ENCODE measurements around the gene ALK.

ALK gene

DNA sequence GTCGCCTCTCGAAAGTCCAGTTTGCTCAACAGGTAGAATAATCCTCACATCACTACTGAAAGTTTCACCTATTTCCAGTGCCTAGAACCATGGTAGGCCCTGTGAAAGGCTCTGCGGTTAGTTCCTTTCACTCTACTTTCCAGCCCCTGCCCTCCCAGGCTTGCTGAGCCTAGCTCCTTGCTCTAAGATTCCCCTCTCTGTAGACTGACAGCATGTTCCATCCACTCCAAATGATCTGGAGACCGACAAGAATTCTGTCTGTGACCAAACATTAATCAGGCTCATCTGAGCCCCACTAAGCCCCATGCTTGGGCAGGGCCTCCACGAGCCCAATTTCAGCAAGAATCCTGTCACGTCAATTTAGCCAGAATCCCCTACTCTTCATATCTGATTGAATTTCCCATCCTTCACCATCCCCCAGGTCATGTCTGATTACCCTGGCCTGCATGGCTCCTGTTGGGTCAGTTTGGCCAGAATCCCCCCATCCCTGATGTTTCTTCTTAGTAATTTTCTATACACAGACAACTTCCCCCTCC lies 307.0 kb downstream of the ALK start:
- no peak for DNase-seq (ENCODE audit: extremely low read depth in 1 of 2, low read depth in 1 of 2)

- DNase-seq (ENCODE audit: extremely low read depth in 1 of 2, low read depth in 1 of 2) = no peak
Measured at GRCh38 chr2:29613792-29614266, 307.6 kb downstream of the ALK start.

- no peak for DNase-seq (ENCODE audit: extremely low read depth in 1 of 2, low read depth in 1 of 2)
Measured at GRCh38 chr2:29613067-29613466, 308.3 kb downstream of the ALK start.

- DNase-seq (ENCODE audit: extremely low read depth in 1 of 2, low read depth in 1 of 2) = no peak
Measured at GRCh38 chr2:29612568-29612967, 308.8 kb downstream of the ALK start.

DNA sequence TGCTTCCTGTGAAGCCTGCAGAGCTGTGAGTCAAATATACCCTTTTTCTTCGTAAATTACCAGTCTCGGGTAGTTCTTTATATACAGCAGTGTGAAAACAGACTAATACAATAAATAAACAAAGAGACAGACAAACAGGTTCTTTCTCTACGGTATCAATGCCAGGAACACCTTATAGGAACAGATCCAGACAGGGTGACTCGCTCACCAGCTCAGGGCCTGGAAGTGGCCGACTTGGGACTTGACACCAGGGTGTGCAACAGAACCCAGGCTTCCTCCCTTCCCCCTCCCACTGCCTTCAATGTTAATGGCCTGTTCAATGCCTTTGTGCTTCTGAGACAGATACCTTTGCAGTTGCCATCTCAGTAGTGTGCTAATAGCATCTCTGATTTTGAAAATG lies 309.5 kb downstream of the ALK start:
- DNase-seq (ENCODE audit: extremely low read depth in 1 of 2, low read depth in 1 of 2) = no peak

DNA sequence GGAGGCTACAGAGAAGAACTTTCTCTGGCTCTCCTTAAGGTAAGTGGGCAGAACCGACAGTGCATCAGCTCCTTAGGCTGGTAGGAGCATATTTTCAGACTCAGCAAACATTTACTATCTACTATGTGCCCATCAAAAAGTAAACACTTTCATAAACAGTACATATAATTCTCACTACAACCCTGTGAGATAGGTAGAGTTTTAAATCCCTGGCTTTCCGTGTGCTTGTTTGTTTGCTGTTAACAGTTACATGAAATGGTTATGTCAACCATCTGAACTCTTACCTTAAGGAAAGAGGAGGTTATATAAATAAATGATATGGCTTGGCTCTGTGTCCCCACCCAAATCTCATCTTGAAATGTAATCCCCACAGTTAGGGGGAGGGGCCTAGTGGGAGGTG lies 310.1 kb downstream of the ALK start:
- no peak for DNase-seq (ENCODE audit: extremely low read depth in 1 of 2, low read depth in 1 of 2)

- no peak for DNase-seq (ENCODE audit: extremely low read depth in 1 of 2, low read depth in 1 of 2)
Measured at GRCh38 chr2:29610569-29610968, 310.8 kb downstream of the ALK start.

DNA sequence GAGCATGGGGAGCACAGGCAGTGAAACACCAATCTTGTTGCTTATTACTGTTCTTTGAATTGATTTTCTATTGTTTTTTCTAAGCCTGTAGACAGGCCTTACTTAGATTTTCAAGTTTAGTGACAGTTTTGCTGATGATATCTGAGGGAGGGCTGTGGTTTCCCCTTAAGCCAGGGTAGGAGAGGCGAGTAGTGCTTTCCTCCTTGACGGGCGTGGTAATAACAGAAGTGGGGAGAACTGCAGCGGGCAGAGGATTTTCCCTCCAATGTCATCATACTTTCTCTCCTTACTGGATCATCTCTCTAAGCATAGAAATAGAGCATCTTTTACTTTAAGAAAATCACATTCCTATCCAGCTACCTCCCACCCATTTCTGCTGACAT lies 314.4 kb downstream of the ALK start:
- no peak for DNase-seq (ENCODE audit: extremely low read depth in 1 of 2, low read depth in 1 of 2)

GRCh38 chr2:29606104-29607037 lies 315.0 kb downstream of the ALK start:
- DNase-seq (ENCODE audit: extremely low read depth in 1 of 2, low read depth in 1 of 2) = no peak

DNA sequence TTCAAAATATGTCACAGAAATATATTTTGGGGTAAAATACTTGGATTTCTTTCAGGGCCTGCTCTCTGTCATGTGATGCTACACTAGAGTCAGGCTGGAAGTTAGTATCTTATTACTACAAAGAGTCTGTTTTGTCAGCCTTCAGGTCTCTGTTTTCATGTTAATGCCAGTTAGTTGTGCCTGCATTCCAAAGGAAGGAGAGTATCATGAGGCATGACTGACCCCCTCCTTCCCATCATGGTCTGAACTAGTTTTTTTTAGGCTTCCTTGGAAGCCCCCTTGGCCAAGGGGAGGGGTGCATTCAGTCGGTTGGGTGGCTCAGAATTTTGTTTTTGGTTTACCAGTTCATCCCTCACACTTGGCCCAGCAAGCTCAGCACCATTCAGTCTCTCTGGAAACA lies 318.0 kb downstream of the ALK start:
- DNase-seq (ENCODE audit: extremely low read depth in 1 of 2, low read depth in 1 of 2) = no peak

DNA sequence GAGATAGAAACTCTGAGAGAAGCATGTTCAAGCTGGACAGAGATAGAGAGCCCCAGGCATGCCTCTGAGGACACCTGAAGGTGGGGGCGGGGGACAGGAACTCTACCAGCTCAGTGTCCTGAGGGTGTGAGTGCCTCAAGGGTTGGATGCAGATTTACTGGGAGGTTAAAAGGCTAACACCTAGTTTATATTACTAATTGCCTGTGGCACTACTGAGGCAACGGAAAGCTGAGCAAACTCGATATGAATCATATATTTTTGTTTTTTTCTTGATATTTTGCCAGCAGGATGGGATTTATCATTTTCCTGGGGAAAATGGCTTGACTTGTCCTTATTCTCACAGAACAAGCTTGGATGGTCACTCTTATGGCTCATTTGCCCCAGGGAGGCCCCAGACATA lies 319.5 kb downstream of the ALK start:
- DNase-seq (ENCODE audit: extremely low read depth in 1 of 2, low read depth in 1 of 2) = no peak

DNA sequence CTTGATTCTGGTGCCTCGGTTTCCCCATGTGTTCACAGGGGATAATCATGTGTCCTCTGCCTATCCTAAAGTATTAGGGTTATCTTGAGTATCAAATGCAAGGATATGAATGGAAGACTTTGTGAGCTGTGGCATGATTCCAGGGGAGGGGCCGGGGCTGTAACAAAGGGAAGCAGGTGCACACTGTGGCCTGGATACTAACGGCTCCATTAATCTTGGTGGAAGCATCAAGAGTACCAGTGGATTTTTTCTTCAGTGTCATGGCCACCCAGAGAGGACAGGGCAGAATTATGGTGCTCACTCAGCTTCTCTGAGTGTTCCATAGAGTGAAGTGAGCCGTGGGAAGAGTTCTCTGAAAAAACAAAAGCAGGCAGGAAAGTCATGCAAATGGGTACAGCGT lies 320.1 kb downstream of the ALK start:
- DNase-seq (ENCODE audit: extremely low read depth in 1 of 2, low read depth in 1 of 2) = no peak

DNA sequence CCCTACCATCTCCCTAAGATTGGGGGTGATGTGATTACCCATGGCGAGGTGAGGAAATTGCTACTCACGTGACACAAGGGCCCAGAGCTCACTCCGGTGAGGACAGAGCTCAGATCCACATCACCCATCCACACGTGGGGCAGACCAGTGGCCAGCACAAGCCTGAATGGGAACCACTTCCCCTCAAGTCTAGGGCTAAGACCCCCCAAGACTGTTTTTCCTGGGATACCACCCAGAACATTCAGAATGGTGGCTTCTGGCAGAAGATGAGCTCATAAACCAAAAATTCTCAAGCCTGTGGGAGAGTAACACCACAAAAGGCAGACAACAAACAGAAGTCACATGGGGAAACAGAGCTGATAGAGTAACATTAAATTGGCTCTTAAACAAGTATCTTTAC lies 321.4 kb downstream of the ALK start:
- no peak for DNase-seq (ENCODE audit: extremely low read depth in 1 of 2, low read depth in 1 of 2)

DNA sequence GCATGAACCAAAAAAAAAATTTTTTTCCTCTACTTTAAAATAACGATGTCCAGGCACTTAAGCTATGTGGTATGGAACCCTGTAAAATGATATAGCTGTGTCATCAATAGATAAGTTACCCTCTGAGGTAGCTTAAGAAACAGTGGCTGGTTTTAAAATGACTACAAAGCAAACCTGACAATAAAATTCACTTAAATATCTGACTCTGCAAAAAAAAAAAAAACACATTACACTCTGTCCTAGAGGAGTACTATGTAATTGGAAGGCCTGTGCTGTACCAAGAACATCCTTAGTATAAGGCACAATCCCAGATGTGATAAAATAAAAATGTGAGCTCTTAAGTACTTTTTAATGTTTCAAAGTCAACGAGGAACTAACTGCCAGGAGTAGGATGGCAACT lies 322.4 kb downstream of the ALK start:
- DNase-seq (ENCODE audit: extremely low read depth in 1 of 2, low read depth in 1 of 2) = no peak

DNA sequence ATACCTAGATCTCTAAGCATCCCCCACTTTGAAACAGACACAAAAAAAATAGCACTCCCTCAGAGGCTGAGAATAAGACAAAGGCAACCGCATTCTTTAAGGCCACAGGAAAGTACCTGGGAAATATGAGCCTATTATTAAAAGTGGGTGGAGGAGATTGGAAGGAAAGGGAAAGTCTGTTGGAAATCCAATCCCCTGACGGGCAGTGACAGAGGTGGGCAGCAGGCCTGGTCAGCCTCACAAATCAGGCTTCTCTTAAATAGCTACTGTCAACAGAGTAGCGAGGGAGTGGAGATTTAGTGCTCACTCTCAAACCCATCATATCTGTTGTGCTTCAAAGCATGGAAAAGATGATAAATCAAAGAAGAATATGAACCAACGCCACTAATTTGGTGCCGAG lies 324.4 kb downstream of the ALK start:
- no peak for DNase-seq (ENCODE audit: extremely low read depth in 1 of 2, low read depth in 1 of 2)

- no peak for DNase-seq (ENCODE audit: extremely low read depth in 1 of 2, low read depth in 1 of 2)
Measured at GRCh38 chr2:29596584-29596983, 324.8 kb downstream of the ALK start.

GRCh38 chr2:29591600-29591999 lies 329.8 kb downstream of the ALK start:
- no peak for DNase-seq (ENCODE audit: extremely low read depth in 1 of 2, low read depth in 1 of 2)

DNA sequence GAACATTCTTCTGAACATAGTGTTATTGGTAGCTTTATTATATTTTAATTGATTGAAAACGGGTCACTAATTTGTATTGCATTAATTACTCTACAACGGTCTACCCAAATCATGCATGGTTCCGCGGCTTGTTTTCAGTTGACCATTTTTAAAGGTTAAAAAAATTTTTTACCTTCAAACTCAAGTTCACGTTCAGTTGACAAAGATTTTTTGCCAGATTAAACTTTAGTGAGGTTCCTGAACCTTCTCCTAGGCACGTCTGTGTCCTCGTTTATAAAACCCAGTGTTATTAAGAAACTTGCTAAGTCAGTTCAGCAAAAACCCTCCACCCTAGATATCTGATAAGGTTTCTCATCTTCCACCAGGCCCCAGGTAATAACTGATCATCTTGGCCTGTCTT lies 331.2 kb downstream of the ALK start:
- no peak for DNase-seq (ENCODE audit: extremely low read depth in 1 of 2, low read depth in 1 of 2)

- no peak for DNase-seq (ENCODE audit: extremely low read depth in 1 of 2, low read depth in 1 of 2)
Measured at GRCh38 chr2:29589440-29590103, 331.8 kb downstream of the ALK start.

DNA sequence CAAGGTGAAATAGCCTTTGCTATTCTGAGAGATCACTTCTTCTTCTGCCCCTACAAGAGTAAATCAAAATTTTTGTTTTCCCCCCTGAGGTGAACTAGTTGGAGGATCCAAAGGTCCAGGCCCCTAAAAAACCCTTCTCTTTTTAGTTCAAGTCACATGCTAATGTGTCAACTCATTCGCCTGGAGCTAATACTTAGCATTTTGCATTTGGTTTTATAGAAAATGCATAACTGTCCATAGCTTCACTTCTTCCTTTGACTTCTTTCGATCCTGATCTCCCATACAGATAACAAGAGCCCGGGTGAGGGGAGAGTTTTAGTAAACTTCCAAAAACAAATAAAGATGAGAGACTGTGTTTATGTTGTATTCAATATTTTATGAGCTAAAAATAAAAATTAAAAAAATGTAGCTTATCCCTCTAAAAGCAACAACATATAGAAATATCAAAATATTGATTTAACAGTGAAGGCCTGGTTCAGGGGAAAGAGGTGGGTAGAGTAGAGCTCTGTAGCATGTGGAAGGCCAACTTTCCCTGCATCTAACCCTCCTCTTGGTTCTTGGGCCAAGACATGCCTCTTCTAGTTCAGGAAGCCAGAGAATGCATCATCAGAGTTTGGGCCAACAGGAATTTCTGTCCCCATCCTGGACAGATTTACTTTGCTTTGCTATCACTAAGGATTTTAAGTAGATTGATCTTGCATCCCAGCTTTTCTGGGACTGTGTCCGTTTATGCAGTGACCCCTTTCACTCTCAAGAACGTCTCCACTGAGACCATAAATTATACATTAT lies 333.8 kb downstream of the ALK start:
- no peak for DNase-seq (ENCODE audit: extremely low read depth in 1 of 2, low read depth in 1 of 2)

GRCh38 chr2:29586919-29587318 lies 334.5 kb downstream of the ALK start:
- DNase-seq (ENCODE audit: extremely low read depth in 1 of 2, low read depth in 1 of 2) = no peak

Data from stimulated activated CD8-positive, alpha-beta memory T cell treated with anti-CD3 and anti-CD28 coated beads, Interleukin-7, amount 100 ng/mL, for 48 hours (primary cell).